HG03457 (cell line): ENCODE measurements around the gene CFAP46.
"Not testable (repeated sequence)": the region's sequence is repeated elsewhere in the genome, so short reads cannot be mapped to it uniquely, and the experiment has no call there.

Experiments used
- ATAC-seq: cut with Tn5 transposase; IDR thresholded peaks from one replicate; pipeline ENCODE4 v1.9.1; 2021; ENCODE audit warnings: moderate number of reproducible peaks; ENCODE audit not compliant: unreplicated experiment

CFAP46 gene

DNA sequence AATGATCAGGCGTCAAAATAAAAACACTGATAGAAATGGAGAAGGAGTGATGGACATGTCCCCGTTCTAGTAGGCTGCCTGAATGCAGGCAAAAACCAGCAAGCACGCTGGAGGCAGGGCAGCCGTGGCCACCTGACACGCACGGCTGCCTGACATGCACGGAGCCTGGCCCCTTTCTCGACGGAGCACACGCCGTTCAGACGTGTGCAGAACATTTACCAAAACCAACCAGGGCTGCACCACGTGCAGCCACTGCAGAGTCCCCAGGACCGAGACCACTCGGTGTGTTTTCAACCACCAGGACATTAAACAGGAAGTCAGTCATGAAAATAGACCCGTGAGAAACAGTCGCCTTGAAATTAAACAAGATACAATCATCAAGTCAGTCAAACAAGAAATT is 94.5 kb downstream of the CFAP46 start:
- ATAC-seq: no peak

DNA sequence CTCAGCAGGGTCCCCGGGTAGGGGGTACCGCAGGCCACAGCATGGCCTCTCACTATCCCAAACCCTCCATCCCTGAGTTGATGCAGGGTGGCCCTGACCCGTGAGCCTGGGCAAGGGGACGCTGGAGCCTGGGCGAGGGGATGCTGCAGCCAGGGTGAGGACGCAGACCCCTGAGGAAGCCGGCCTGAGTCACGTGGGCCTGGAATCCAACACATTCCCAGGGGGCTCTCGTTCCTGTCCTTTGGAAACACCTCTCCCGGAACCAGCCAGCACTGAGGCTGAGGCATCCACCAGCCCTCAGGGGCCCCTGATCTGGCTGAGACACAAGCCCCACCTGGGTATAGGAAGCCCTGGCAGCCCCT is 95.0 kb downstream of the CFAP46 start:
- no peak for ATAC-seq

DNA sequence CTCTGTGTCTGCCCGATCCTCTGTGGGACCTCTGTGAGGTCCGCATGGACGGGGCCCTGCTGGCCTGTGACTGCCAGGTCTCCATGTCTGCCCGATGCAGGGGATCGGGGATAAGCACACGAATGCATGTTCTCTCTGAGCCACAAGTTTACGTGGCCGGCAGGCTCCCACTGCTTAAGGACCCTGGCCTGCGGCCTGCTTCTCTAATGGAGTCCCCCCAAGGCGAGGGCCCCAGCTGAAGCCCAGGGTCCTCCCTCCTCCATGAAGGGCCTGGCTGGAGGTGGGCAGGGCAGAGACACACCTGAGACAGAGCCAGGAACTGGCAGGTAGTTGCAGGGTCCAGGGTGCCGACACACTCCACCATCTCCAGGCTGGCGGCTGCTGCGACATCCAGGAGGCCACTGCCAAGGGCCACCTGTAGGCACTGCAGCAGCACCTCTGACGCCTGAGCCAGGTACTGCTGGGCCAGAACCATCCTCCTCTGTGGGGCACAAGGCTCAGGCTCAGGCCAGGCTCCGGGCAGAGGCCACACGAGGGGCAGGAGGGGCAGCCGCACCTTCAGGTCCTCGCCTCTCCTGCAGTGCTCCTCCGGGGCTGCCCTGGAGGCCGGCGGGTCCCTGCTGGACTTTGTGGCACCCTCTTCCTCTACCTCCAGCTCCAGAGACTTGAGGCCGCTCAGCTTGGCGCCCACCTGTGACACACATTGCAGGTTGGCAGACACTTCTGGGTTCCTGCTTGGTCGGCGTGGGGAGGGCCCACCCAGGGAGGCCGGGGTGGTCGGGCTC is 95.5 kb downstream of the CFAP46 start:
- no peak for ATAC-seq

DNA sequence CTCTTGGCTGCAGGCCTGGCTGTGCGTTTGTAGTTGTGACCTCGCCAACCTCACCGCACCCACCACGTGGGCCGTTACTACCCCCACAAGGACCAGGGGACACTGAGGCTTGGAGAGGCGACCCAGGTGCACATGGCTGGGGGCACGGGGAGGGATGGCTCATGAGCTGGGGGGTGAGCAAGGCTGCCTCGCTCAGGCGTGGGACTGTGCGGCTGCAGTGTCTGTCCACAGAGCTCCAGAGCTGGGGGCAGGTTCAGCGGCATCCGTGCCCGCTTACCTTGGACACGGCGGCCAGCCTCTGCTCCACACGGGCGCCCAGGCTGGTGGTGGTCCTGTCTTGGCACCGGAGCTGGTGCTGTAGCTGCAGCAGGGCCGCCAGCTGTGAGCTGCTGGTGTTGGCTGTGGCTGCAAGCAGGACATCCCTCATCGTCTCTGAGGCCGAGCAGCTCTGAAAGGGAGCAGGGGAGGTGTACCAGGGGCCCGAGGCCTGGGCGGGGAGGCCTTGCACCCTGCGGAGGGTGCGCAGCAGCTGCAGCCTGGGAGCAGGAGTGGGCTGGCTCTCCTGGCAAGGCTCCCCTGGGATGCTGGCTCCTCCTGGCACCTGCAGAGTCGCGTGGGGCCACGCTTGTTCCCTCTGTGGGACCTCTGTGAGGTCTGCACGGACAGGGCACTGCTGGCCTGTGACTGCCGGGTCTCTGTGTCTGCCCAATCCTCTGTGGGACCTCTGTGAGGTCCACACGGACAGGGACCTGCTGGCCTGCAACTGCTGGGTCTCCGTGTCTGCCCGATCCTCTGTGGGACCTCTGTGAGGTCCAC is 96.4 kb downstream of the CFAP46 start:
- no peak for ATAC-seq

DNA sequence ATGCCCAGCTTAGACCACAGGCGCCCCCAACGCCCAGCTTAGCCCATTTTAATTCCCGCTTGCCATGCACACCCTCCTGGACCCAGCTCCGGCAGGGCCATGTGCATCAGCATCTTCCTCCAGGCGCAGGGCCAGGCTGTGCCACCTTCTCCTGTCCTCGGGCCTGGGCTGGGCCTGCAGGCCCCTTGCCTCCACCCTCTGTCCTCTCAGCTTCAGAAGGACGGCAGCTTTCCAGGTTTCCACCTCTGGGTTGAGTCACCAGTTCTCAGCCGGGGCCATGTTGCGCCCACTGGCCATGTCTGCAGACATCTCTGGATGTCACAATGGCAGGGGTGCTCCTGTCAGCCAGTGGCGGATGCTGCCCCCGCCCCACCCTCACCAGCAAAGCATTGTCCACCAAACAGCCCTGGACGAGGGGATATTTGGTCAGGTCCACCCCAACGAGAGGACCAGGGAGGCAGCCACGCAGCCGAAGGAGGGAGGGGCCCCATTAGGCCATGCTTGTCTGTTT is 97.3 kb downstream of the CFAP46 start:
- ATAC-seq: no peak

DNA sequence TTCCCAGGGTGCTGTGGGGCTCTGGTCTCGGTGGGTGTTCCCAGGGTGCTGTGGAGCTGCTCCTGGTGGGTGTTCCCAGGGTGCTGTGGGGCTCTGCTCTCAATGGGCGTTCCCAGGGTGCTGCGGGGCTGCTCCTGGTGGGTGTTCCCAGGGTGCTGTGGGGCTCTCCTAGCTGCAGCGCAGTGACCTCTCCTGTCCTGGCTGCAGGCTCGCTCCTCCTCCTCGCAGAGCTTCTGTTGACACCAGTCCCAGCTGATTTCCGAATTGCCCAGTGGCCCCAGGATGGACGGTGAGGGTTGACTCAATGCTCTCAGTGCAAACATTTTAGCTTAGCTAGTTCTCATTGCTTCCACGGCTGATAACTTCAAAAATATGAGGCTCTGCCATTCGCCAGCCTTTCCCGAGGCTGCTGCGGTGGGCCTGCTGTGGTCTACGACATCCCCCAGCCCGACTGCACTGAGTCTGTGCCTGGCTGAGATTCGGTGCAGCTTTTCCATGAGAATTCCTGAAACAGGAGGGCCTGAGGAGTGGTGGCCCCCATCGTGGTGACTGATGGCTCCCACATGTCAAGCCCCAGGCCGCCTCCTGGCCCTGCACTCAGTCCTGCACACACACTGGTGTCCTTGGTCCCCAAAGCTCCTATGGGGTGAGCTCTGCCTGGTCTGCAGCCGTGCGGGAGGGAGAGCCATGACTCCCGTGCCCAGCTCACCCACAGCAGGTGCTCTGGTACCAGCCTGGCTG is 98.1 kb downstream of the CFAP46 start:
- ATAC-seq: no peak

DNA sequence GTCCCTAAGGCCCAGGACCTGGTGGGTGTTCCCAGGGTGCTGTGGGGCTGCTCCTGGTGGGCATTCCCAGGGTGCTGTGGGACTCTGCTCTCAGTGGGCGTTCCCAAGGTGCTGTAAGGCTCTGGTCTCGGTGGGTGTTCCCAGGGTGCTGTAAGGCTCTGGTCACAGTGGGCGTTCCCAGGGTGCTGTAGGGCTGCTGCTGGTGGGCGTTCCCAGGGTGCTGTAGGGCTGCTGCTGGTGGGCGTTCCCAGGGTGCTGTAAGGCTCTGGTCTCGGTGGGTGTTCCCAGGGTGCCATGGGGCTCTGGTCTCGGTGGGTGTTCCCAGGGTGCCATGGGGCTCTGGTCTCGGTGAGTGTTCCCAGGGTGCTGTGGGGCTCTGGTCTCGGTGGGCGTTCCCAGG is 99.1 kb downstream of the CFAP46 start:
- ATAC-seq: not testable (repeated sequence)

DNA sequence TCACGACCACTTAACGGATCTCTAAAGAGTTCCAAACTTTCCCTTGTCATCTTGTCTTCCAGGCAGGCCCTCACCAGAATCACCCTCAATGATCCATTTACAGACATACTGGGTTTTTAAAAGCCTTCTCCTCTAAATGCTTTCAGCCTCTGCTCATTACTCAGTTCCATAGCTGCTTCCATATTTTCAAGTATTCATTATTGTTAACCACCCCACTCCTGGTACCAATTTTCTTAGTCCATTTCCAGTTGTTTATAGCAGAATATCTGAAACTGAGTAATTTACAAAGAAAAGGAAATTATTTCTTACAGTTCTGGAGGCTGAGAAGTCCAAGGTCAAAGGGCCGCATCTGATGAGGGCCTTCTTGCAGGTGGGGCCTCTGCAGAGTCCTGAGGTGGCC is 100.0 kb downstream of the CFAP46 start:
- ATAC-seq: no peak

DNA sequence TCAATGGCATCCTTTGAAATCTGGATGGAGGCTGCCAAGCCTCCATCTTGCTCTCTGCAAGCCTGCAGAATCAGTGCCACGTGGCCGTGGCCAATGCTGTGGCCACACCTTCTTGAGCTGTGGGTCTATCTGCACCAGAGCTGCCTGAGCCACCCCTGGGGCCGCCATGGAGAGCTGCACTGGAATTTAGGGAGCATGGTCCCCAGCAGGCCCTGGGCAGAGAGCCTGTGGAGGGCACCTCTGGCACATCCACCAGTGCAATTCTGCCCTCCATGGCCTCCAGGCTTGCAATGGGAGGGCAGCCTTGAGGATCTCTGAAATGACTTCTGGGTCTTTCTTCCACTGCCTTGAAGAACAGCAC is 100.8 kb downstream of the CFAP46 start:
- no peak for ATAC-seq

DNA sequence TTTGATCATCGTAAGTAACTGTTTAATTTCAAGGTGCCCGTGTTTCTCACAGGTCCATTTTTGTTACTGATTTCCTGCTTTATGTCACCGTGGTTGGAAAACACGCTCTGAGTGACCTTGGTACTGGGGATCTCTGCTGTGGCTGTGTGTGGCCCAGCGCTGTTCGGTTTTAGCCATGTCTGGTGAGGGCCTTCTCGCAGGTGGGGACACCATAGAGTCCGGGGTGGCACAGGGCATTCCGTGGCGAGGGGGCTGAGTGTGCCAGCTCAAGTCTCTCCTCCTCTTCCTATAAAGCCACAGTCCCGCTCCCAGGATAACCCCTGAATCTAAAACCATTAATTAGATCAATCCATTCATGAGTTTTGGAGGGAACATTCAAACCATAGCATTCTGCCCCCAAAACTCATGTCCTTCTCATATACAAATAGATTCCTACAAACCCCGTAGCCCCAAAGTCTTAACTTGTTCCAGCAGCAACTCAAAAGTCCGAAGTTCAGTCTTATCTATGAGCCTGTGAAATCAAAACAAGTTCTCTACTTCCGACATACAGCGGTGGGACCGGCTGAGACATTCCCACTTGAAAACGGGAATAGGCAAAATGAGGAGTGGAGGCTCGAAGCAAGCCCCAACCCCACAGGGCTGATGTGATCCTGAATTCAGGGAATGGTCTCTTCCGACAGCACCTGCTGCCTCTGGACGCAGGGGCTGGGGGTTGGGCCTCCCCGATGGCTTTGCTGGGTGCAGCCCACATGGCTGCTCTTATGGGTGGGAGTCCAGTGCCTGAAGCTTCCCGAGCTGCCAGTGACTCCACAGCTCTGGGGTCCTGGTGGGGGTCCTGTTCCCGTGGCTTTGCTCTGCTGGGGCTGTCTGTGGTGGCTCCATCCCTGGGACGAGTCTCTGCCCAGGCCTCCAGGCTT is 101.4 kb downstream of the CFAP46 start:
- no peak for ATAC-seq

DNA sequence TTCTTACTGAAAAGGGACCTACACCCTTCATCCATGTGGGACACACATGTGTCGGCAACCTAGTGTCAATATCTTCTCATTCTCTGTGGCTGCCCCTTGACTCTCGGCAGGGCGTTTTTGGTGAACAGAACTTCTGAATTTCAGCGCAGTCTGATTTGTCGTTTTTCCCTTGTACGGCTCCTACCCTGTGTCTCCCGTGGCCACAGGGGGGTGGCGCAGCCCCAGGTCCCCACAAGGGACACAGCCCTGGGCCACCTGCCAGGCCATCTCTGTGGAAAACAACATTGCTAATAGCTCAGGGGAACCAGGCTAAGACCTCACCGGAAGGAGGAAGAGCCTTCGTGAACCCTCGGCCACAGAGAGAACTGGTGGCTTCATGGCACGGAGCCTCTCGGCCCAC is 103.3 kb downstream of the CFAP46 start:
- no peak for ATAC-seq

DNA sequence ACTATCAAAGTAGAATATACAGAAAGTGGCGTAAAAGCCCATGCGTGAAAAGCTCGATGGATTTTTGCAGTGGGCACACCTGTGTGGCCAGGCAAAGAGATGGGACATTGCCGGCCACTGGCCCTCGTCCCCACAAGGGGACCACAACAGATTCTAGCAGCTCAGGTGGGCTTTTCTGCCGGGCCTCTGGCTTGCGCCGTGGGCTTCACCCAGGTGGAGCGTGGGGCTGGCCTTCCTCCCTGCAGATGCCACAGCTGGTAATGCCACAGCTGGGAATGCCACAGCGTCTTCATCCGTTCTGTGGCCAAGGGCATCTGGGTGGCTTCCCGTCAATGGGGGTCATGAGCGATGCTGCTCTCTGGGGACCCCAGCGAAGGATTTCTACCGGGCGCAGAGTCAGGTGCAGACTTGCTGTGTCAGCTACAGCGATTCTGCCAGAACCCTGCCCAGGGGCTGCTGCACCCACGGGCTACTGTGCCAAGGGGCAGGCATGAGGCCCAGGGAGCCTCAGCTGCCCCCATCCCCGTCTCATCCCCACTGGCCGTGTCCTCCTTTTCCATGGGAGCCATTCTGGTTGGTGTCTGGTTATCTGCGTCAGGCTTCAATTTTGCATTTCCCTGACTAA is 103.9 kb downstream of the CFAP46 start:
- ATAC-seq: no peak

DNA sequence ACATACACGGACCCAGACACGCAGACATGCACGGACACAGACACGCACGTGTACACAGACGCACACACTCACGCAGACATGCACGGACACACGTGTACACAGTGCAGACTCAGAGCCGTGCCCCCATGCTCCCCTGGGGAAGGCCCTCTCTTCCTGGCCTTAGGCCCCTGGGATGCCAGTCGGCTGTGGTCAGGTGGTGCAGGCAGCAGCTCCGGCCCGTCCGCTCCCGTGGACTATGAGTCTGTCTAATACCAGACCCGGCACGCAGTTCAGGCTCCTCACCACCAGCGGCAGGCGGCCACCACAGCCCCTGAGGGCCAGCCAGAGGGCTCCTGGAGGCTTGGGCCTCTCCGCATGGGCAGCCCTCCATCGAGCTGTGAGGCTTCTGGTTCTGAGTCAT is 104.5 kb downstream of the CFAP46 start:
- ATAC-seq: no peak

DNA sequence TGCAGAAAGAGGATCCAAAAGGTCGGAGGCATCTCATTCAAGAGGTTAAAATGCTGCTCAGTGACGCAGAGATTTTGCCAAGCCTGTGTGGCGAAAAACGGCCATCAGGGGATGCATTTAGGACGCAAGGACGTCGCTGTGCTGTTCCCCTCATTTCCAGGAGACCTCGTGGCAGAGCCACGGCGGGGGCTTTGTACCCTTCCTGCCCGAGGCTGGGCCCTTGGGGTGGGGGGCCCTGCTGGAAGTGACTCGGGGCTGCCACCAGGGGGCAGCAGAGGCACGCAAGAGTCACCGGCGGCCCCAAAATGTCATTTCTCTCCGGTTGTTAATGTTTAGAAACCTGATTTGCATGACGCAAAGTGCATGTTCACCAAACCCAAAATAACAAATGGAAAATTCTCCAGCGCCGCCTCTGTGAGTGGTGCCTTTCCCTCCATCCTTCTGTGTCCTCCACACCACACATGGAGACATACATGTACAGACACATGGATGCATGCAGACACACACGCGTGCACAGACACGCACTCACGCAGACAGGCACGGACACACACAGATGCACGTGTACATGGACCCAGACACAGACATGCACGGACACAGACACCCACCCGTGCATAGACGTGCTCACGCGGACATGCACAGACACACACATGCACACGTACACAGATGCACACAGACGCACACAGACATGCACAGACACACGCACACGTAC is 105.4 kb downstream of the CFAP46 start:
- no peak for ATAC-seq

DNA sequence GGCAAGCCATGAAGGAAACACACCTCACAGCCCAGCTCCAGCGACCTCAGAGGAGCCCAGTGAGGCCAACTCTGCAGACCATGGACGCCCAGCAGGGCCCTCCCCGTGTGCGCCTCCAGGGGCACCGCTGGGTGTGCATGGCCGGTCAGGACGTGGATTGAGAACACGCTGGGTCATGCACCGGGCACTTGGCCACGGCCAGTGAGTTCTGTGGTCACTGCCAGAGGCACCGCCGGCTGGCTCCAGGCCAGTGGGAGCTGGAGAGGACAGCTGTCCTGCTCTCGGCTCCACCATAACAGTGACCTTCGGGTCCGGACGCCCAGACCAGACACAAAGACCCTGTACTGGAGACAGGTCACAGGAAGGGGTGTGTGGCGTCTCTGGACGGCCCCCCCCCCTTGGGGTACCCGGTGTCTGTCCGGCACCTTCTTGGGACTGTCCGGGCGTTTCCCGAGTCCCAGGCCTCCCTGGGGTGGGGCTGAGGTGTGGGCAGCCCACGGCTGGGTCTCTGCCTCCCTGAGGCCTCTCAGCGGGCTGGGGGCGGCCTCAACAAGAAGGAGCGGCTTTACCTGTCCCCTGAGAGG is 106.0 kb downstream of the CFAP46 start:
- no peak for ATAC-seq

DNA sequence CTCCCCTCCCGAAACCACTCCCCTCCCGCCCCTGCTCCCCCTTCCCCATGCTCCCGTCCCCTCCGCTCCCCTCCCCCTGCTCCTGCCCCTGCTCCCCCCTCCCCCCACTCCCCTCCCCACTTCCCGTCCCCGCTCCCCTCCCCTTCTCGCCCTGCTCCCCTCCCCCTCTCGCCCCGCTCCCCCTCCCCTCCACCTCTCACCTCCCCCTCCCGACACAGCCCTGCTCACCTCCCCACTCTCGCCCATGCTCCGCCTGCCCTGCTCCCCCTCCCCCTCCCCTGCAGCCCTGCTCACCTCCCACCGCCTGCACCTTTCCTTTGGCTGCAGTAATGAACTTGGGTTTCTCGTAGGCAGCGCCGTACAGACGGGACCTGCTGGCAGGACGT is 106.5 kb downstream of the CFAP46 start:
- ATAC-seq: no peak

DNA sequence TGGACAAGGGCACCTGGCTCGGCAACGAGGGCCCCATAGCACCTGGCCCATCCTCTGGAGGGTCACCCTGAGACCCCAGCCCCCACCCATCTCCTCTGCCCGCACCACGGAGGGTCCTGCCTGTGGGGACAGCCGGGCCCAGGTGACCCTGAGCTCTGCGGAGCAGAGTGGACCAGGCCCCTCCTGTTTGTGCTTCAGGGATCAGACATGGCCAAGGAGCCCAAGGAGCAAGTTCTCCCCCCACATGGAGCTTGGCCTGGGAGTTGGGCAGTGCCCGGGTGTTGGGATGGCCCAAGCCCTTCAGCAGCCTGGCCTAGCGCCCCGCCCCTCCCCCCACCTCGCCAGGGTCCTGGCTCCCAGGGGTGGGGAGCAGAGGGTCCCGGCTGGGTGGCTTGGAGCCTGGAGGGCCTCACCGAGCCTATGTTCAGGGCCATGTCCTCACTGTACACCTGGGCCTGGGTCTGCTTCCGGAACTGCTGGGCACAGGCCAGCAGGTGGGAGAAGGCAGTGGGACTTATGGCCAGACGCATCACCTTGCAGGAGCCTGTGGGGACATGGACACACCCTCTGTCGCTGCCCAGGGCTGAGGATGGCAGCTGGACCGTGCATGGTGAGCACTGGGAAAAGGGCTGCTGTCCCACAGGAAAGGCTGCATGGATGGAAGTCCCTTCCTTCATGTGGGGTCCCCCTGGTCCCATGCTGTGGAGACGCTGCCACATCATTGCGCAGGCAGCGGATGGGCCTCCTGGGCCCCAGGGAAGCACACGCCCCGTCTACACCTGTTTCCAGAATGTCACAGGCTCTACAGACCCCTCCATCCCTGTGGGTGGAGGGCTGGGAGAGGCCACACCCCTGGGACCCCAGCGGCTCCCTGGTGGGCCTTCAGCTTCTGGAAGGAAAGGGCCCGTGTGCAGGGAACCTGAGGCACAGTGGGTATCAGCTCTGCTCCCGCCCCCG is 107.2 kb downstream of the CFAP46 start:
- ATAC-seq: no peak

DNA sequence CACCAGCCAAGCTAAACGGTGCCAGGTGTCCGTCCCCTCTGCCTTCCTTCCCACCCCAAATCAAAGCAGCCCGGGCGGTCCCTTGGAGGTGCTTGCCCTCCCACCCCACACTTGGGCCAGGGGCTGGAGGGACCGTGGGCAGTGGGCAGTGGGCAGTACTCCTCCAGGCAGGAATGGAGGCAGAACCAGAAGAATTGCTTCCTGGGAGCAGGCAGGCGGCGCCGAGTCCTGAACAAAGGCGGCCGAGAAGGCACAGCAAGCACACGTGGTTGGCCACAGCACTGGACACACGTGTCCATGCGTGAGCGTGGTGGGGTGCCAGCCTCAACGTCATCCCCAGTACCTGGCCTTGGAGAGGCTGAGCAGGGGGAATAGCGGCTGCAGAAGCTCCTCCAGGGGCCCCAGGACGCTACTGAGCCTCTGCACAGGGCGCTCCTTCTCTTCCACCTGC is 108.0 kb downstream of the CFAP46 start:
- no peak for ATAC-seq
